PC-3 (cell line): ENCODE measurements around the gene ANKRD45.

Experiments used
- CTCF ChIP-seq: fragments of 300-600 bp; sonication (generic); conservative IDR thresholded peaks from 2 replicates; pipeline ENCODE4 v1.5.1; 2017; ENCODE audit warnings: antibody characterized with exemption, low read depth, mild to moderate bottlenecking, low read length
- EZH2 ChIP-seq: fragments of 300-600 bp; sonication (generic); IDR thresholded peaks from one replicate; pipeline ENCODE4 v1.6.1; 2017; ENCODE audit warnings: antibody characterized with exemption, mild to moderate bottlenecking, low read length; ENCODE audit not compliant: unreplicated experiment
- EZH2phosphoT487 ChIP-seq: fragments of 300-600 bp; sonication (generic); IDR thresholded peaks from 2 replicates; pipeline ENCODE4 v1.6.1; 2018; ENCODE audit warnings: mild to moderate bottlenecking, antibody characterized with exemption, low read length, borderline replicate concordance

GRCh38 chr1:173682184-173682583, 12.5 kb upstream of the ANKRD45 start:
- TF ChIP-seq CTCF (no peak), EZH2 (no peak), EZH2phosphoT487 (no peak)
